ENCODE data around the gene EPS8L3. TPM values are rescaled to one million over a fixed set of nuclear protein-coding genes. Genes with fewer than 3 reads are reported as not detected.

The EPS8L3 gene
- total RNA-seq, 4 donors from 2014 or later = 1.4 TPM; not detected in 3

- H3K36me3 ChIP-seq = no peaks in the 10 kb centered on the region
- no peak overlapping the region for H3K27ac ChIP-seq
- no peak for DNase-seq
- peaks cover 11 to 12% of the 10 kb centered on the region in 2 donors for H3K4me1 ChIP-seq
- in situ Hi-C loops (cut with MboI; ENCODE audit: low sequenced_read_pairs in 4 of 4) (no loop called here), intact Hi-C loops (cut with DNase I; ENCODE audit: low total_unique reads) (no loop called here)
- H3K4me3 ChIP-seq = no peak overlapping the region
- ATAC-seq = no peak
- TF ChIP-seq CTCF (IDR thresholded peaks at IDR 0.05 in 4 of 5, conservative IDR thresholded peaks at IDR 0.05 in 1 of 5) (no peak), POLR2A (IDR thresholded peaks at IDR 0.05) (no peak)
- H3K9me3 ChIP-seq = no peaks in the 10 kb centered on the region
- no peaks in the 10 kb centered on the region for H3K27me3 ChIP-seq
These were observed 40.2 kb upstream of the EPS8L3 start for GRCh38 chr1:109803901-109804331.

- no peaks in the 10 kb centered on the region for H3K9me3 ChIP-seq
- in situ Hi-C loops (cut with MboI; ENCODE audit: low sequenced_read_pairs in 4 of 4) (no loop called here), intact Hi-C loops (cut with DNase I; ENCODE audit: low total_unique reads) (no loop called here)
- peaks cover 11 to 12% of the 10 kb centered on the region in 2 donors for H3K4me1 ChIP-seq
- H3K27me3 ChIP-seq = no peaks in the 10 kb centered on the region
- TF ChIP-seq CTCF (IDR thresholded peaks at IDR 0.05 in 4 of 5, conservative IDR thresholded peaks at IDR 0.05 in 1 of 5) = no peak
- DNase-seq (no peak), ATAC-seq (no peak)
- H3K27ac ChIP-seq = no peak overlapping the region
- no peak overlapping the region for H3K4me3 ChIP-seq
- H3K36me3 ChIP-seq = no peaks in the 10 kb centered on the region
These were observed 39.3 kb upstream of the EPS8L3 start for GRCh38 chr1:109802901-109803561.

GRCh38 chr1:109802136-109802900 is 38.6 kb upstream of the EPS8L3 start:
- ATAC-seq (no peak), DNase-seq (no peak)
- TF ChIP-seq CTCF (IDR thresholded peaks at IDR 0.05 in 4 of 5, conservative IDR thresholded peaks at IDR 0.05 in 1 of 5) (no peak), POLR2A (IDR thresholded peaks at IDR 0.05) (no peak)
- H3K4me1 ChIP-seq = peaks cover 8 to 12% of the 10 kb centered on the region in 2 donors
- no peaks in the 10 kb centered on the region for H3K36me3 ChIP-seq
- intact Hi-C loops (cut with DNase I; ENCODE audit: low total_unique reads) (no loop called here), in situ Hi-C loops (cut with MboI; ENCODE audit: low sequenced_read_pairs in 4 of 4) (no loop called here)
- no peak overlapping the region for H3K4me3 ChIP-seq
- H3K27me3 ChIP-seq = no peaks in the 10 kb centered on the region
- H3K27ac ChIP-seq = no peak overlapping the region
- H3K9me3 ChIP-seq = no peaks in the 10 kb centered on the region

- in situ Hi-C loops (cut with MboI; ENCODE audit: low sequenced_read_pairs in 4 of 4) = no loop called here
- intact Hi-C loops (cut with DNase I; ENCODE audit: low total_unique reads) = no loop called here
- ATAC-seq (no peak), DNase-seq (no peak)
- Histone ChIP-seq H3K27ac (no peak overlapping the region), H3K9me3 (no peaks in the 10 kb centered on the region), H3K4me3 (no peak overlapping the region), H3K4me1 (peaks cover 3 to 14% of the 10 kb centered on the region in 2 donors), H3K36me3 (no peaks in the 10 kb centered on the region), H3K27me3 (no peaks in the 10 kb centered on the region)
- TF ChIP-seq POLR2A (IDR thresholded peaks at IDR 0.05) = no peak
- no peak for TF ChIP-seq CTCF (IDR thresholded peaks at IDR 0.05 in 4 of 5, conservative IDR thresholded peaks at IDR 0.05 in 1 of 5)
These were observed 38.0 kb upstream of the EPS8L3 start for GRCh38 chr1:109801791-109802135.
